Kasumi-1 (cell line): ENCODE results near the gene GLYR1.
A peak's percentile ranks its signal among the peaks of the same experiment; 100 is the strongest.
"Not testable (repeated sequence)": the region's sequence is repeated elsewhere in the genome, so short reads cannot be mapped to it uniquely, and the experiment has no call there.

Source experiments
- DNase-seq, 2 experiments: peaks; one replicate each; lab custom pipeline; 2025; lab: John Stamatoyannopoulos, UW

Gene GLYR1

GRCh38 chr16:4846901-4847773 lies at the start of gene GLYR1, which contains the start of gene UBN1:
TSS of gene GLYR1 (minus strand) at chr16:4847288. CDS start at chr16:4847265, 23 bp downstream.
TSS of gene UBN1 (plus strand) at chr16:4847481. CDS start at chr16:4852918, 5,437 bp downstream.
- DNase-seq = peak; percentile 69 to 75

- DNase-seq = not testable (repeated sequence)
Measured at GRCh38 chr16:4896761-4897160, 49.7 kb upstream of the GLYR1 start.

- no peak for DNase-seq
Measured at GRCh38 chr16:4895366-4895765, 48.3 kb upstream of the GLYR1 start.

DNA sequence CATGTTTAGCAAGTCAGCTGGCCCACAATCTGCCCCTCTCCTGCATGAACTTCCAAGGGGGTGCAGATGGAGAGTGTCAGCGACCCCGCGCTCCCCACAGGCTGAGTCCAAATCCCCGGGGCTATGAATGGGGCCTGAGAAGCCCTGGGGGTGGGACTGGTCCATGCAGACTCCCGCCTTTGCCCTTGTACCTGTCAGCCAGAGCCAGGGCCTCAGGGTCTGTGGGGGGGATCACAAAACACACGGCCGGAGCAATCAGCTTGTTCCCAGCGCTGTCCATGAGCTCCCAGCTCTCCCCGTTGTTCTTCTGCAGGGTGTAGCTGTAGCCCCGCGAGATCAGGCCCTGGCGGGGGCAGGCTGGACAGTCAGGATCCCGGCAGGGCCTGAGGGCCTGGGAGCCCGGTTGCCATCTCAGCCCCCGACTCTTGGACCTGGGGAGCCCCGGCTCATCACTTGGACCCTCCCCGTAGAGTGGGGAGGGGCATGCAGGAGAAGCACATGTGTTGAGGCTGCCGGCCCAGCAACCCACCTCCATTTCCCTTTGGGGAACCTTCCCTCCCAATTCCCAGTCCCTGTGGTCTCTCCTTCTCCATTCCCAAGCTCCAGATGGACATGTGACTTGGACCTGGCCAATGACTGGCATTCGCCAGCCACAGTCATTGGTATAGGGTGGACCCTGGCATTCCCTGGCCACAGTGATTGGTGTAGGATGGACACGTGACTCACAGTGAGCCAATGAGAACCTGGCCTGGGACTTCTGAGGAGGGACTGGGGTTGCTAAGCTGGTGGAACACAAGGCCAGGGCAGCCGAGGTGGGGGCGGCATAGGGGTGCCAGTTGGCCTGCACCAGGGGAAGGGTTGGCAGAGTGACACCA lies 47.4 kb upstream of the GLYR1 start:
- DNase-seq = no peak

GRCh38 chr16:4893103-4893862 lies 46.2 kb upstream of the GLYR1 start:
- no peak for DNase-seq

- DNase-seq = no peak
Measured at GRCh38 chr16:4892361-4893102, 45.4 kb upstream of the GLYR1 start.

DNA sequence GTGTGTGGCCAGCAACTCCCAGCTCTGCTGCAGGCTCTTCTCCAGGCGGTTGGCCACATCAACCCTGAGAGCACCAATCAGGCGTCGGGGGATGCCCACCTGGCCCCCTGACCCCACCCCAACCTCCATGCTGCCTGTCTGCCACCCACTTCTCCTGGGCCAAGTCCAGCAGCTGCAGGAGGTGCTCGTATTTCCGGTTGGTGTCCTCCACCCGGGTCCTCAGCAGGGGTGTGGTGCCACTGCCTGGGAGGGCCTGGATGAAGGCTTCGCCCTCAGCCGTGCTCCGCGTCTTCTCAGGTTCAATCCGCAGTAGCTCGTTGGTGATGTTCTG lies 44.8 kb upstream of the GLYR1 start:
- no peak for DNase-seq

- DNase-seq = no peak
Measured at GRCh38 chr16:4891097-4891885, 44.2 kb upstream of the GLYR1 start.

GRCh38 chr16:4890686-4891085 lies 43.6 kb upstream of the GLYR1 start:
- no peak for DNase-seq

DNA sequence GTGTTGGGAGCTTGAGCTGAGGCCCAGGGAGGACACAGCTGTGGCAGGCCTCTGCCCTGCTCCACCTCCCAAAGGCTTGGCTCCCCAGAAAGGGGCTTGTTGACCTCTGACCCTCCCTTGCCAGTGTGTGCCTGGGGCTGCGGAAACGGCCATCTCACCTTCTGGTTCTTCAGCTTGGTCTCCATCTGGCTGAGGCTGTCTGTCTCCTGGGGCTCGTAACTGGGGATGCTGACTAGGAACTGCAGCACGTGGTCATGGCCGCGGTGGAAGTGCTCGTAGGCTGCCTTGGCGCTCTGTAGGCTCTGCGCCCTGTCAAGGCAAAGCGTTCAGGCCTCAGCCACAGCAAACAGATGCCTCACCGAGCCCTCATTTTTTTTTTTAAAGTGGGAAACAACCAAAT lies 42.9 kb upstream of the GLYR1 start:
- DNase-seq = no peak

DNA sequence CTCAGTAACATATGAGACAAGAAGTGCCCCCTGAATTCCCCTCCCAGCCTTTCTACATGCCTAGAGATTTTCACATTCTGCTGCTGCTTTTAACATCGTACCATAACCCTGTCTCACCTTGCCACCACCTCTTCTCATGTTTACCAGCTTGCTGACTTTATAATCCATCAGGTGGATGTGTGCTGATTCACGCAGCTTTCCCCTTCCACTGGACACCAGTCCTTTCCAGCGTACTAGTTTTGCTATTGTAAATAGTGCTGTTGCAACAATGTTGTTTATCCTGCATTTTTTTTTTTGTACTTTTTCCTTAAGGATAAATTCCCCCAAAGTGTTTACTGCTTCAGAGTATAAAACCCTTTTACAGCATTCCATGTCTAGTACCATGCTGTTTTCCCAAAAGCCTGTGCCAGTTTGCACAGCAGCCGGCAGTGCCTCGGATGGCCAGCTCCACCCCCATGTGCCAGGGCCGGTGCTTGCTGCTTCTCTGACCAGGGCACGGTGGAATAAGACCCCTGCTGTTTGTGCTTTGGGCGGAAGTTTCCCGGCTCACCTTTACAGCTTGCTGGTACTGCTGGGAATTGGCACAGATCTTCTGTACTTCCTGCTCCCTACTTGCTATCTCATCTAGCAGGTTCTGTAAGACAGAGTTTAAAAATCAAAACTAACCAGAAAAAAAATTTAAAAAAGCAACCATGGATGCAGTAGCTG lies 41.5 kb upstream of the GLYR1 start:
- DNase-seq = no peak

GRCh38 chr16:4886151-4886550 lies 39.1 kb upstream of the GLYR1 start:
- no peak for DNase-seq

DNA sequence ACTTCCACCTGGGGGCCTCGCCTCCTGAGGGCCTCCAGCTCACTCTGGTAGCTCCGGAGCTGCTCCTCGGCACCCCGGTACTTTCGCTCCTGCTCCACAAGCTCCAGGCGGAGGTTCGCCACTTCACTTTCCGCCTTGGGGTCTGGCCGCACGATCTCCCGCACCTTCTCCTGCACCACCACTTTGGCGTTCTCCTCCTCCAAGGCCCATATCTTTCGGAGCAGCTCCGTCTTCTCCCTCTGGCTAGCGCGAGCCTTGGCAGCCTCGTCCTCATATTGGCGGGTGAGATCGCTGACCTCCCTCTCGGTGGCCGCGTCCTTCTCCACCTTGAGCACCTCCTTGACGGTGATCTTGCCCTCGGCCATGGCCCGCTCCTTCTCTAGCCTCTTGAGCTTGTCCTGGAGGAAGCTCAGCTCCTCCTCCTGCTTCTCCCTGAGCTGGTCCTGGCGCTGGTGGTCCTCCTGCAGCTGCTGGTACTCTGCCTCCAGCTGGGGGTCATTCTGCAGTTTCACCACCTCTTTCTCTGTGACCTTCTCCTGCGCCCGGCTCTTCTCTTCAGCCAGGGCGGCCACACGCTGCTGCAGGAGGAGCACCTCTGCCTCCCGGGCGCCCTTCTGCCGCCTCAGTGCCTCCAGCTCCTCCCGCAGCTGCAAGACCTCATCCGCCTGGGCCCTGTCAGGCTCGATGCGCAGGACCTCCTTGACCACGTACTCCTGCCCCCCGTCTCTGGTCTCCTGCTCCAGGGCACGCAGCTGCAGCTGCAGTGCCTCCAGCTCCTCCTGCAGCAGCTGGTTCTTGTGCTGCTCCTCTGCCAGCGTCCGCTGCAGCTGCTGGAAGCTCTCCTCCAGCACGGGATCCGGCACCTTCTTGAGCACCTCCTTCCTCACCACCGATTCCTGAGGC lies 38.1 kb upstream of the GLYR1 start:
- DNase-seq = no peak

DNA sequence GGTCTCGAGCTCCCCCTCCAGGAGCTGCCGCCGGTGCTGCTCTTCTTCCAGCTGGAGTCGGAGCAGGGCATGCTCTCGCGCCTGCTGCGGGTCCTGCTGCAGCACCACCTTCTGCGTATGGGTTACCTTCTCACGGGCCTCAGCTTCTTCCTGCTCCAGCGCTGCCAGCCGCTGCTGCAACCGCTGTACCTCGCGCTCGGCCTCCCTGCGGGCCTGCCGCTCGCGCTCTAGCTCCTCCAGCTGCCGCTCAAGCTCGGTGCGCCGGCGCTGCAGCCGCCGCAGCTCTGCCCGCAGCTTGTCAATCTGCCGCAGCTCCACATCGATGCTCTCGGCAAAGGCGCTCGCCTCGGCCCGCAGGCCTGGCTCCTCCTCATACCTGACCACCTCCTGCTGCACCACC lies 37.1 kb upstream of the GLYR1 start:
- no peak for DNase-seq

DNA sequence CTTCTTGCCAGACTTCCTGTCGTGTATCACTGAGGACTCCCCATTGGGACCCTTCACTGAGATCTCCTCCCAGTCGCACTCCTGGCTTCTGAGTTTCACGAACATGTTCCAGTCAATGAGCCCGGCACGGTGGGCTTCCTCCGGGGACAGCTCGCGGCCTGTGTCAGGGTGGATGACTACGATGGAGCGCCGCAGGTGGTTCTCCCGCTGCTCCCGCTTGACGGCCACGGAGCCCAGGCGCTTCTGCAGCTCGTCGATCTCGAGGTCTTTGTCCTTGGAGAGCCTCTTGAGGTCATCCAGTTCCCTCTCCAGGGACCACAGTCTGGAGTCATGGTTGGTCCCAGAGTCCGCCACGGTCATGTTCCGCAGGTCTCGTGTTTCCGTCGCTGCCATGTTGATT lies 36.4 kb upstream of the GLYR1 start:
- no peak for DNase-seq

DNA sequence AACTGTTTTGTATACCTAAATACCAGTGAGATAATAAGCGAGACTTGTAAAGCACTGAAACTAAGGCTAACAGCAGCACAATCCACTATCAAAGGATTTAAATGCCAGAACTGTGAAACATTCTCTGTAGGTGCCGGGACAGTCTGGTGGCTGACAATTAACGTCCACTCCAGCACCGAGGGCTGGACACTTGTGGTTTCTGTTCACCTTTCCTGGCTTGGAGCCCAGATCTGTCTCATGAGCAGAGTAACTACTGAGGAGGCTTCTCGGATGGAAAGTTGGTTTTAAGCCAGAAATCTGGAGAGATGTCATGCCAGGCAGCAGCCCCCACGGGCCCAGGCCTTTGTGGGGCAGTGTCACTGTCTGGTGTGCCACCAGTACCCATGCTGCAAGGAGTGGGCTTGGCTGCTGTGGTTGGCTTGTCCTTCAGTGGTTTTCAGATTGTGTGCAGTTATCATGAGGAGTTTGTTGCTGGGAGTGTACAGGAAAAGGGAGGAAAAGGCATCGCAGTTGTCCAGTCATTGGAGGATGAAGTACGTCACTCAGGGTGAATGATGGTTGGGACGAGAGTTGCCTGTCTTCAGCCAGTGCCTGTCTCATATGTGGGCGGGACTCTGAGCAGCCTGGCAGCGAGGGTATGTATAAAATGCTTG lies 35.7 kb upstream of the GLYR1 start:
- no peak for DNase-seq

DNA sequence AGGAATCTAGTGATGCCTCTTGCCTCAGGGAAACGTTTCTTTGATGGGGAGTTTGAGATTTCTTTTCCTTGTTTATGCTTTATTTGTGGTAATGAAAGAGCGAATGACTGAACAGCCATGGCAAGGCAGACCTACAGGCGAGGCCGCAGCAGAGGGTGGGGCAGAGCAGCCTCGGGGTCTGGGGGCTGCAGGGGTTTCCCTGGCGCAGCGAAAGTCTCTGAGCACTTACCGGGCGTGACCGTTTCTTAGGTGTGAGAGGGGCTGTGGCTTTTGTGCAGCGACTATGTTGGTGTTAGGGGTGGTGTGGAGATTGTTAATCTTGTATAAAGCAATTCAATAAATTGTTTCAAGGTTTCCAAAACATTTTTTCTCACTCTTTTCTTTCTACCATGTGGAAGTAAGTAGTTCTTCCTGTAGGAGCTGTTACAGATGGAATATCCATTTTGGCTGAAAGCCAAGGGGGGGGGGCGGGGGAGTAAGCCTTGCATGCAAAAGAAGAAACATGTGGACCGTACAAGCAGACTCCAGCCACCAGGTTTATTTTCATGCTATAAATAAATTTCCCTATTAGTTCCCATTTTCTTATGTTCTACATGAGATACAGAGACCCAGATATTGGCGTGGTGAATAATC lies 35.0 kb upstream of the GLYR1 start:
- no peak for DNase-seq

GRCh38 chr16:4880006-4880580 lies 33.0 kb upstream of the GLYR1 start:
- DNase-seq = no peak
